Left kidney (tissue), 2 donors: ENCODE results near the gene SFXN1. TPM values are rescaled to one million over a fixed set of nuclear protein-coding genes. Genes with fewer than 3 reads are reported as not detected.

Experiments
- DNase-seq: peaks from one replicate; pipeline ENCODE4 v3.0.0-alpha.2; 2013
- polyA plus RNA-seq: library from polyadenylated mRNA; unstranded; fragments of 120-200 nt; gene quantifications from one replicate; pipeline ENCODE4 v1.2.1, GENCODE V29; 2013; ENCODE audit not compliant: insufficient read length

Gene SFXN1
- polyA plus RNA-seq, 1 donor, result 61.4 TPM

GRCh38 chr5:175464074-175464941, 14.1 kb upstream of the SFXN1 start:
- peak; percentile 53 for DNase-seq

GRCh38 chr5:175464942-175465233, 13.5 kb upstream of the SFXN1 start:
- DNase-seq, result no peak

- DNase-seq, result no peak
These were observed 13.1 kb upstream of the SFXN1 start for GRCh38 chr5:175465282-175465681.

GRCh38 chr5:175466700-175467318, 11.6 kb upstream of the SFXN1 start:
- DNase-seq, result no peak

- no peak for DNase-seq
These were observed 10.2 kb upstream of the SFXN1 start for GRCh38 chr5:175467983-175468690.

GRCh38 chr5:175468892-175469291, 9.5 kb upstream of the SFXN1 start:
- no peak for DNase-seq

GRCh38 chr5:175469916-175470315, 8.4 kb upstream of the SFXN1 start:
- DNase-seq, result no peak

GRCh38 chr5:175470781-175471180, 7.6 kb upstream of the SFXN1 start:
- DNase-seq, result no peak

GRCh38 chr5:175471196-175471595, 7.2 kb upstream of the SFXN1 start:
- no peak for DNase-seq

- no peak for DNase-seq
These were observed 6.7 kb upstream of the SFXN1 start for GRCh38 chr5:175471628-175472027.

GRCh38 chr5:175472378-175472777, 6.0 kb upstream of the SFXN1 start:
- no peak for DNase-seq

- DNase-seq, result no peak
These were observed 3.1 kb upstream of the SFXN1 start for GRCh38 chr5:175475248-175475647.

GRCh38 chr5:175477440-175477839, 920 bp upstream of the SFXN1 start:
- no peak for DNase-seq

- DNase-seq, result no peak
These were observed 364 bp upstream of the SFXN1 start for GRCh38 chr5:175478008-175478383.

GRCh38 chr5:175479125-175479881, 943 bp downstream of the SFXN1 start:
- peak; percentile 14 for DNase-seq

GRCh38 chr5:175483337-175483736, 5.0 kb downstream of the SFXN1 start:
- no peak for DNase-seq

GRCh38 chr5:175484322-175484721, 6.0 kb downstream of the SFXN1 start:
- no peak for DNase-seq

- DNase-seq, result peak; percentile 10
These were observed 6.5 kb downstream of the SFXN1 start for GRCh38 chr5:175484829-175485228.

GRCh38 chr5:175485631-175486030, 7.3 kb downstream of the SFXN1 start:
- no peak for DNase-seq

GRCh38 chr5:175487514-175488222, 9.3 kb downstream of the SFXN1 start:
- no peak for DNase-seq

GRCh38 chr5:175489693-175490443, 11.5 kb downstream of the SFXN1 start:
- DNase-seq, result no peak
